RWPE2 (cell line): ENCODE results near the gene L2HGDH.

Experiments used
- ATAC-seq: fragments of 200-7000 bp; cut with Tn5 transposase; 3 replicates; pipeline ENCODE4 v1.9.1; 2021; ENCODE audit warnings: low read depth
- DNase-seq: peaks from one replicate; pipeline ENCODE4 v3.0.0-alpha.2; 2020; ENCODE audit warnings: low spot score
- H3K27ac ChIP-seq: fragments of 450-650 bp; 2 replicates; pipeline ENCODE4 v1.5.1; 2017; ENCODE audit warnings: mild to moderate bottlenecking; ENCODE audit not compliant: poor library complexity, severe bottlenecking
- H3K27me3 ChIP-seq: fragments of 250-450 bp; sonication (Bioruptor Pico); 2 replicates; pipeline ENCODE4 v1.5.1; 2021; ENCODE audit warnings: mild to moderate bottlenecking, moderate library complexity; ENCODE audit not compliant: insufficient read depth, poor library complexity, severe bottlenecking
- H3K36me3 ChIP-seq: fragments of 250-450 bp; sonication (Bioruptor Pico); 2 replicates; pipeline ENCODE4 v1.5.1; 2020; ENCODE audit warnings: low read depth, mild to moderate bottlenecking, moderate library complexity
- H3K4me1 ChIP-seq: fragments of 250-450 bp; sonication (Bioruptor Pico); 2 replicates; pipeline ENCODE4 v1.5.1; 2021; ENCODE audit warnings: mild to moderate bottlenecking, moderate library complexity; ENCODE audit not compliant: insufficient read depth, poor library complexity, severe bottlenecking
- H3K4me3 ChIP-seq: fragments of 250-450 bp; sonication (Bioruptor Pico); 2 replicates; pipeline ENCODE4 v1.5.1; 2021; ENCODE audit warnings: mild to moderate bottlenecking, moderate library complexity; ENCODE audit not compliant: severe bottlenecking
- H3K9me3 ChIP-seq: fragments of 250-450 bp; sonication (Bioruptor Pico); 2 replicates; pipeline ENCODE4 v1.5.1; 2021; ENCODE audit warnings: mild to moderate bottlenecking, moderate library complexity; ENCODE audit not compliant: severe bottlenecking
- CTCF ChIP-seq: fragments of 450-650 bp; IDR thresholded peaks from one replicate; pipeline ENCODE4 v1.5.1; 2017; ENCODE audit warnings: mild to moderate bottlenecking, moderate library complexity; ENCODE audit not compliant: poor library complexity, severe bottlenecking

Gene L2HGDH

GRCh38 chr14:50225067-50225973 is 86.7 kb downstream of the L2HGDH start:
- H3K4me3 ChIP-seq: no peak overlapping the region
- DNase-seq: no peak
- H3K9me3 ChIP-seq: no peaks in the 10 kb centered on the region
- H3K27ac ChIP-seq: peak overlapping the region; percentile 28
- H3K36me3 ChIP-seq: peaks cover 9% of the 10 kb centered on the region; the same call in 1 of the 2 replicates
- no peak for TF ChIP-seq CTCF
- ATAC-seq: peak; percentile 89
- peaks cover 21% of the 10 kb centered on the region for H3K4me1 ChIP-seq
- H3K27me3 ChIP-seq: no peaks in the 10 kb centered on the region

- Histone ChIP-seq H3K36me3 (no peaks in the 10 kb centered on the region; the same call in 1 of the 2 replicates), H3K4me1 (peaks cover 15% of the 10 kb centered on the region), H3K9me3 (no peaks in the 10 kb centered on the region), H3K4me3 (no peak overlapping the region), H3K27ac (no peak overlapping the region), H3K27me3 (no peaks in the 10 kb centered on the region)
- DNase-seq: no peak
- ATAC-seq: no peak
- no peak for TF ChIP-seq CTCF
These were observed 89.9 kb downstream of the L2HGDH start for GRCh38 chr14:50222055-50222613.

- H3K27ac ChIP-seq: no peak overlapping the region
- no peaks in the 10 kb centered on the region for H3K27me3 ChIP-seq
- H3K36me3 ChIP-seq: no peaks in the 10 kb centered on the region; the same call in 1 of the 2 replicates
- no peaks in the 10 kb centered on the region for H3K9me3 ChIP-seq
- TF ChIP-seq CTCF: no peak
- peaks cover 2% of the 10 kb centered on the region for H3K4me1 ChIP-seq
- DNase-seq: no peak
- no peak overlapping the region for H3K4me3 ChIP-seq
- ATAC-seq: no peak
These were observed 93.5 kb downstream of the L2HGDH start for GRCh38 chr14:50218501-50218900.

GRCh38 chr14:50215416-50215815 is 96.6 kb downstream of the L2HGDH start:
- no peak for ATAC-seq
- no peak for DNase-seq
- Histone ChIP-seq H3K4me1 (no peaks in the 10 kb centered on the region), H3K9me3 (no peaks in the 10 kb centered on the region), H3K36me3 (no peaks in the 10 kb centered on the region), H3K27ac (no peak overlapping the region), H3K27me3 (no peaks in the 10 kb centered on the region), H3K4me3 (no peak overlapping the region)
- TF ChIP-seq CTCF: no peak
